Epithelial cell of esophagus (primary cell): ENCODE data around the gene EXOC6B.

Experiments used
- DNase-seq: peaks from one replicate; pipeline ENCODE4 v3.0.0; 2010; ENCODE audit warnings: low read depth
- H3K4me3 ChIP-seq: 2 replicates; pipeline ENCODE4 v1.5.1; 2011; ENCODE audit warnings: mild to moderate bottlenecking, low read length, control low read depth
- TF ChIP-seq, protein P1 (sequence below): IDR thresholded peaks from 2 replicates; pipeline ENCODE4 v1.5.1; 2011; ENCODE audit warnings: low read depth, mild to moderate bottlenecking, low read length, control low read depth, inconsistent platforms; ENCODE audit not compliant: insufficient read depth; ENCODE audit errors: missing control alignments

EXOC6B gene

DNA sequence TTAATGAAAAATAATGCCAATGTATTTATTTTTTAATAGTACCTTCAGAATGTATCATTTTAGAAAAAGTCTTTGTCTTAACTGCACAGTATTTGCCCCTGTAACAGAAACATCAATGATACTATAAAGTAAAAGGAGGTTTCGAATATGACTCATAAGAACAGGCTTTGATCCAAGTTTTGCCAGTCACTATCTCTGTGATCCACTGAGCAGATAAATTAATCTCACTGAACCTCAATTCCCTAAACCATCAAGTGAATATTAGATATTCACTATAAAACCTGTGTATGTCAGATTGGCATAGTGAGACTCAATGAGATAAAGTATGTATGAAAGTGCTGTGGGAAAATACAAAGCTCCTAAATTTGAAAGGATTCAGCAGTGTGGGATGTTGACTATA lies 292.1 kb downstream of the EXOC6B start:
- TF ChIP-seq, protein P1, sequence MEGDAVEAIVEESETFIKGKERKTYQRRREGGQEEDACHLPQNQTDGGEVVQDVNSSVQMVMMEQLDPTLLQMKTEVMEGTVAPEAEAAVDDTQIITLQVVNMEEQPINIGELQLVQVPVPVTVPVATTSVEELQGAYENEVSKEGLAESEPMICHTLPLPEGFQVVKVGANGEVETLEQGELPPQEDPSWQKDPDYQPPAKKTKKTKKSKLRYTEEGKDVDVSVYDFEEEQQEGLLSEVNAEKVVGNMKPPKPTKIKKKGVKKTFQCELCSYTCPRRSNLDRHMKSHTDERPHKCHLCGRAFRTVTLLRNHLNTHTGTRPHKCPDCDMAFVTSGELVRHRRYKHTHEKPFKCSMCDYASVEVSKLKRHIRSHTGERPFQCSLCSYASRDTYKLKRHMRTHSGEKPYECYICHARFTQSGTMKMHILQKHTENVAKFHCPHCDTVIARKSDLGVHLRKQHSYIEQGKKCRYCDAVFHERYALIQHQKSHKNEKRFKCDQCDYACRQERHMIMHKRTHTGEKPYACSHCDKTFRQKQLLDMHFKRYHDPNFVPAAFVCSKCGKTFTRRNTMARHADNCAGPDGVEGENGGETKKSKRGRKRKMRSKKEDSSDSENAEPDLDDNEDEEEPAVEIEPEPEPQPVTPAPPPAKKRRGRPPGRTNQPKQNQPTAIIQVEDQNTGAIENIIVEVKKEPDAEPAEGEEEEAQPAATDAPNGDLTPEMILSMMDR: no peak
- H3K4me3 ChIP-seq: no peak overlapping the region
- DNase-seq: peak; percentile 50

GRCh38 chr2:72527424-72527823 lies 298.4 kb downstream of the EXOC6B start:
- TF ChIP-seq, protein P1: no peak
- no peak for DNase-seq
- no peak overlapping the region for H3K4me3 ChIP-seq

DNA sequence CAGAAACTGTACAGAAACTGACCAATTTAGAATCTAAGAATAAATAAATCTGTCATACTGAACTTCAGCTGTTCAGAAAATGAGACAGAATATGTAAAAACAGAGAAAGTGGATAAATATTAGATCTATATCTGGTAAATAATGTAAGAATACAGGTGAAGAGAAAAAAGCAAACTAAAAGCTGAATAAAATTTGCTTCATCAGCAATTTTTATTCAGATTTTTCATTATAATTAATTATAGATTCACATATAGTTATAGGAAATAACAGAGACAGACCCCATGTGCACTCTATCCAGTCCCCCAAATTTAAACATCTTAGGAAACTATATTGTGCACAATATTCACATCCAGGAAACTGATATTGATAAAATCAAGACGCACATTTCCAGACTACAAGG lies 299.2 kb downstream of the EXOC6B start:
- no peak overlapping the region for H3K4me3 ChIP-seq
- DNase-seq: no peak
- TF ChIP-seq, protein P1: no peak

DNA sequence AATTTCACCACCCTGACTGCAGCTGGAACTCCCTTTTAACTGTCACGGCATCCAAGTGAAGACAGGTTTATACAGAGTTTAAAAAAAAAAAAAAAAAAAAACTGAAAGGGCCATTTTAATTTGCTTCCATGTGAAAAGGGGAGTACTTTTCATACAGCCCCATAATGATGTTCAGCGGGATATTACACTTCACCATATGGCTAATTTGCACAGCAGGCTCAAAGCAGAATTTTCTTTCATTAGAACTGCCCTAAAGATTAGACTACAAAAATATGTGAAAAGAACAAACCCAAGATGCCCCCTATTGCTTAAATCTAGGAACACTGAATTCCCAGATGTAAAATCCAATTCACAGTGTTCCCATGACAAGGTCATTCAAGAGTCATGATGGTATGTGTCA lies 301.8 kb downstream of the EXOC6B start:
- no peak overlapping the region for H3K4me3 ChIP-seq
- no peak for DNase-seq
- TF ChIP-seq, protein P1: no peak

DNA sequence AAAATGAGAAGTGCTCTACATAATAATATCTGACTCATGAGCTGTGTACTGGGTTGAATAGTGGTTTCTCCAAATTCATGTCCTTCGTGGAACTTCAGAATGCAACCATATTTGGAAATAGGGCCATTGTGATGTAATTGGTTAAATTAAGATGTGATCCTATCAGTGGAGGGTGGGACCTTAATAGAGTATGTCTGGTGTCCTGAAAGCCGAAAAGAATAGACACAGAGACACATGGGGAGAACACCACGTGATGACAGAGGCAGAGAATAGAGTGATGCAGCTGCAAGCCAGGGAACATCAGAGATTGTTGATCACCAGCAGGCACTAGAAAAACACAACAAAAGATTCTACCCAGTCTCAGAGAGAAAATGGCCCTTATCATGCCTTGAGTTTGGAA lies 310.1 kb downstream of the EXOC6B start:
- TF ChIP-seq, protein P1: no peak
- no peak for DNase-seq
- H3K4me3 ChIP-seq: no peak overlapping the region

DNA sequence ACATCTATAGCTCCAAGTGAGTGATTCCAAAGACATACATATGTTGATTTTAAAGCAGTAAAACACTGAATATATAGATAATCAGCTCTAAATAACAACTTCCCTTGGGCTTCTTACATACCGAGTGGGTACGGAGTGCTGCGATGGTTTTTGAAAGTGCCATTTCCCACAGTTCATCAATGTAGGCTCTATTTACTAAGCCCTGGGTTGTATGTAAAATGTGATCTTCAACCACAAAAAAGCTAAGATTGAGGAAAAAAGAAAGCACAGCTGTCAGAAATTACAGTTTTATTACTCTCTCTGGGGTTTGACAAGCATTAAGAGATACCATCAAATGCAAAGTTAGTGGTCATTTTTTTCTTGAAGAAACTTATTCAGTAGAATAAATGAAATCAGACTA lies 312.8 kb downstream of the EXOC6B start:
- no peak for DNase-seq
- TF ChIP-seq, protein P1: no peak
- H3K4me3 ChIP-seq: no peak overlapping the region

DNA sequence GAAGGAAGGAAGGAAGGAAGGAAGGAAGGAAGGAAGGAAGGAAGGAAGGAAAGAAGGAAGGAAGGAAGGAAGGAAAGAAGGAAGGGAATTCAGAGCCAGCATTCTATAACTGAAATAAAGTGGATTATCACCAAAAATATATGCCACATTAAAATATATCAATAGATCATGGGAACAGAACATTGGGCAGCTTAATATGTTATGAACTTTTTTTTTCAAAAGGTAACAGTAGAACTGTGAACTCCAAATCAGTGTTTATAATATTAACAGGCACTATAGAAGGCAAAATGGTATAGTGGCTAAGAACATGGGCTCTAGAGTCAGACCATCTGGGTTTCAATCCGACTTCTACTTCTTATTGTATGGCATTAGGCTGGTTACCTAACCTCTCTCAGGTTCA lies 313.5 kb downstream of the EXOC6B start:
- no peak for DNase-seq
- H3K4me3 ChIP-seq: no peak overlapping the region
- TF ChIP-seq, protein P1: no peak
